Measurements from ENCODE around the gene SERPINA10.

- TF ChIP-seq CTCF (IDR thresholded peaks at IDR 0.05) (no peak), POLR2A (IDR thresholded peaks at IDR 0.05) (no peak)
Observed at GRCh38 chr14:94329857-94330256, 36.8 kb upstream of the SERPINA10 start.

Data from thyroid gland (tissue), 4 donors.